Glomerular visceral epithelial cell (primary cell): ENCODE measurements around the gene BRAP.
"Not testable (repeated sequence)": the region's sequence is repeated elsewhere in the genome, so short reads cannot be mapped to it uniquely, and the experiment has no call there.

Experiments
- DNase-seq: peaks from one replicate; pipeline ENCODE4 v3.0.0-alpha.2; 2016; ENCODE audit errors: extremely low spot score

Gene BRAP

GRCh38 chr12:111607239-111607638 lies 78.5 kb downstream of the BRAP start:
- no peak for DNase-seq

- no peak for DNase-seq
These were observed 79.0 kb downstream of the BRAP start for GRCh38 chr12:111606767-111607230.

- DNase-seq: no peak
These were observed 79.6 kb downstream of the BRAP start for GRCh38 chr12:111605911-111606766.

GRCh38 chr12:111602857-111603256 lies 82.9 kb downstream of the BRAP start:
- DNase-seq: not testable (repeated sequence)

GRCh38 chr12:111602348-111602747 lies 83.4 kb downstream of the BRAP start:
- no peak for DNase-seq

- not testable (repeated sequence) for DNase-seq
These were observed 84.8 kb downstream of the BRAP start for GRCh38 chr12:111600986-111601385.

- no peak for DNase-seq
These were observed 85.5 kb downstream of the BRAP start for GRCh38 chr12:111600205-111600642.

GRCh38 chr12:111599453-111600204 lies 86.1 kb downstream of the BRAP start:
- peak; percentile 94 for DNase-seq

GRCh38 chr12:111598637-111599452 lies 86.9 kb downstream of the BRAP start, which contains the start of gene ATXN2:
TSS of gene ATXN2 (minus strand) at chr12:111599315. CDS start at chr12:111599034, 281 bp downstream.
- DNase-seq: peak; percentile 71

- peak; percentile 25 for DNase-seq
These were observed 87.7 kb downstream of the BRAP start for GRCh38 chr12:111597831-111598636.

GRCh38 chr12:111596985-111597830 lies 88.5 kb downstream of the BRAP start:
- DNase-seq: peak; percentile 62

- not testable (repeated sequence) for DNase-seq
These were observed 90.4 kb downstream of the BRAP start for GRCh38 chr12:111595341-111595835.
